Ovary (tissue), 9 donors: ENCODE results near the gene EXOC3L1. TPM values are rescaled to one million over a fixed set of nuclear protein-coding genes. Genes with fewer than 3 reads are reported as not detected.

Source experiments
- DNase-seq, 5 donors: peaks; one replicate each; pipeline ENCODE4 v3.0.0-alpha.2; 2019 to 2020
- H3K27ac ChIP-seq, 2 donors: fragments of 200-600 bp; one replicate each; pipeline versions ENCODE4 v1.5.1 to v1.8.0; 2019 to 2022
- H3K27me3 ChIP-seq: fragments of 200-600 bp; one replicate; pipeline ENCODE4 v1.8.0; 2022
- H3K36me3 ChIP-seq: fragments of 200-600 bp; sonication (generic); one replicate; pipeline ENCODE4 v1.5.1; 2019
- H3K4me1 ChIP-seq: one replicate; pipeline ENCODE4 v1.8.1; 2013; ENCODE audit warnings: mild to moderate bottlenecking, moderate library complexity; ENCODE audit not compliant: insufficient read depth
- H3K4me3 ChIP-seq: fragments of 200-600 bp; sonication (generic); one replicate; pipeline ENCODE4 v1.5.1; 2017
- H3K9me3 ChIP-seq, 2 donors: fragments of 200-600 bp in 1 of 2; sonication (generic) in 1 of 2; one replicate each; pipeline versions ENCODE4 v1.5.1 to v1.8.1; 2013 to 2019; ENCODE audit warnings: mild to moderate bottlenecking in 1 of 2, moderate library complexity in 1 of 2
- CTCF ChIP-seq, 3 donors: fragments of 450-650 bp in 2 of 3; fragments of 200-600 bp in 1 of 3; IDR thresholded peaks; one replicate each; pipeline versions ENCODE4 v1.5.1 to v1.8.0; 2016 to 2022; ENCODE audit warnings: antibody characterized with exemption in 3 of 3, mild to moderate bottlenecking in 1 of 3
- EP300 ChIP-seq: sonication (generic); formaldehyde crosslinking; IDR thresholded peaks from one replicate; pipeline ENCODE4 v1.6.1; 2017; ENCODE audit warnings: antibody characterized with exemption
- POLR2A ChIP-seq: fragments of 450-650 bp; IDR thresholded peaks from one replicate; pipeline ENCODE4 v1.6.1; 2017; ENCODE audit warnings: antibody characterized with exemption, mild to moderate bottlenecking, moderate library complexity
- WGBS, 3 donors: extraction: QIAGEN DNeasy Blood & Tissue Kit in 1 of 3; methylation state at CpG; one replicate each; pipeline versions ENCODE4 v1.1.5 to v1.1.7; 2013 to 2017; 5-methylcytosine and 5-hydroxymethylcytosine counted together
- intact Hi-C, 4 donors: fragments of 100-400 bp; cut with DNase I; formaldehyde crosslinking; loops; one replicate each; pipeline versions ENCODE4 v1.11.0 to v1.15.1; 2022 to 2023
- polyA plus RNA-seq, 2 donors: library from polyadenylated mRNA; stranded (reverse); fragments of 200-250 nt in 1 of 2; fragments of 350-450 nt in 1 of 2; fragmentation: Illumina TruSeq in 1 of 2; extraction: RNeasy Lipid Tissue Mini Kit (QIAGEN cat#74804) in 1 of 2; gene quantifications; one replicate each; pipeline ENCODE4 v1.2.3, GENCODE V29; 2013 to 2014
- total RNA-seq, 7 donors: library from RNA; depleted of rRNA in 2 of 7; stranded (reverse); fragments of >200 nt in 2 of 7; fragmentation: NEBNext Ultra II Directional in 3 of 7; extraction: Animal tissue kit (Norgen Biotek cat#: 25700) in 3 of 7; gene quantifications; one replicate each; pipeline versions ENCODE4 v1.1.0 to v1.2.4, GENCODE V29; 2016 to 2023
- donor health status: DM: no; HTN: no; CAD: no; lungs with moderate emphysema.
- donor health status: DM: no; HTN: no; CAD: no.
- donor health status: Bipolar disorder and iron deficiency.
- donor health status: DM: yes; HTN: yes; CAD: no.
- donor health status: DM: no; HTN: no; CAD: no.
- donor health status: DM: yes; HTN: yes; CAD: no.

EXOC3L1 gene
- total and polyA plus RNA-seq, 9 donors: 0.32 to 33.0 (median 12.2) TPM

DNA sequence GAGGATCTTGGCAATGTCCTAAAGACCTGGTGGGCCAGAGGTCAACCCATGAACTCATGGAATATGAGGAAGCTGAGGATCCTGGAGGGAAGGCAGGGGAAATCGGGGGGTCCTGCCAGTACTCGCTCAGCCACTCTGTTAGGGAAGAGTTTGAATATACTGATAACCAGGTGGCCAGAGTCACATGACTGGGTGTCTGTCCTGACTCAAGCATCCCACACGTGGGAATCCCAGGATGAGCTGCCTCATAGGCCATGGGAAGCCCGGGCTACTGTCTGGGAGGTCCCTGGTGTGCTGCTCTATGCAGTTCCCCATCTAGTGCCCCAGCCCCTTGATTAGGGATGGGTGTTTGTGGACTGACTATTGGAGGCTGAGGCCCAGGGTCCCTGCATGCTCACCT is 1.6 kb downstream of the EXOC3L1 start:
- WGBS, 3 donors: 53 to 70% (median 62%) methylated on average over 4 of the region's 4 CpGs
- Histone ChIP-seq H3K36me3 (no peaks in the 10 kb centered on the region), H3K4me3 (no peak overlapping the region), H3K4me1 (peaks cover 13% of the 10 kb centered on the region), H3K27ac (no peak overlapping the region), H3K9me3 (no peaks in the 10 kb centered on the region), H3K27me3 (no peaks in the 10 kb centered on the region)
- TF ChIP-seq POLR2A (no peak), CTCF (IDR thresholded peaks at IDR 0.05) (no peak), EP300 (no peak)
- no peak for DNase-seq
- intact Hi-C loops: loop anchor here in 1 of 4 donors (10.0 kb wide), 1 partner anchor 214 kb away; no protein-coding TSS in a partner anchor

GRCh38 chr16:67187175-67187890 is 2.6 kb downstream of the EXOC3L1 start:
- Histone ChIP-seq H3K4me3 (no peak overlapping the region), H3K27ac (no peak overlapping the region), H3K4me1 (peaks cover 5% of the 10 kb centered on the region), H3K9me3 (no peaks in the 10 kb centered on the region), H3K36me3 (no peaks in the 10 kb centered on the region), H3K27me3 (no peaks in the 10 kb centered on the region)
- 76 to 82% (median 76%) methylated on average over 18 to 26 of the region's 26 CpGs for WGBS, 3 donors
- TF ChIP-seq POLR2A: no peak
- TF ChIP-seq CTCF (IDR thresholded peaks at IDR 0.05): peak in 1 of 3 donors; percentile 6
- TF ChIP-seq EP300: no peak
- intact Hi-C loops: loop anchor here in 1 of 4 donors (10.0 kb wide), 1 partner anchor 213 kb away; no protein-coding TSS in a partner anchor
- peak in 3 of 5 donors; percentile 37 to 47 (median 46) for DNase-seq

DNA sequence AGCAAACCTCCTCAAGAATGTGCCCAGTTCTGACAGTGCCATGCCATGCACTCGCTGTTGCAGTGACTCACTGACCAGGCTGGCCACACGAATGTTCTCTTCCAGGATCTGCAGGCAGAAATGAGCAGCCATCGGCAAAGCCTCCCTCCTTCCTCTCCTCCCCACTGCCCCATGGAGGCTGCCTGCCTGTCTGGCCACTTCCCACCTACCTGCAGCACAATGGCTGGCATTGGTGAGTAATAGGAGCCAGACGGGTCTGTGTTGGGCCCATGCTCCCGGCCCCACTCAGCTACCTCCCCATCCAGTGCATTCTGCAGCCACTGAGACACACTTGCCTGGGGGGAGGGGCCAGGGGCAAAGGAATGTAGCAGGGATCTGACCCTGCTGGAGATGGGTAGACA is 3.4 kb downstream of the EXOC3L1 start:
- H3K27ac ChIP-seq: no peak overlapping the region
- H3K9me3 ChIP-seq: no peaks in the 10 kb centered on the region
- no peak overlapping the region for H3K4me3 ChIP-seq
- H3K4me1 ChIP-seq: peaks cover 3% of the 10 kb centered on the region
- DNase-seq: peak in 3 of 5 donors; percentile 34 to 42 (median 35)
- no peaks in the 10 kb centered on the region for H3K36me3 ChIP-seq
- TF ChIP-seq EP300 (no peak), CTCF (IDR thresholded peaks at IDR 0.05) (no peak), POLR2A (no peak)
- H3K27me3 ChIP-seq: no peaks in the 10 kb centered on the region
- intact Hi-C loops: loop anchor here in 1 of 4 donors (10.0 kb wide), 1 partner anchor 212 kb away; no protein-coding TSS in a partner anchor
- WGBS, 3 donors: 26 to 28% (median 27%) methylated on average over 5 of the region's 5 CpGs

DNA sequence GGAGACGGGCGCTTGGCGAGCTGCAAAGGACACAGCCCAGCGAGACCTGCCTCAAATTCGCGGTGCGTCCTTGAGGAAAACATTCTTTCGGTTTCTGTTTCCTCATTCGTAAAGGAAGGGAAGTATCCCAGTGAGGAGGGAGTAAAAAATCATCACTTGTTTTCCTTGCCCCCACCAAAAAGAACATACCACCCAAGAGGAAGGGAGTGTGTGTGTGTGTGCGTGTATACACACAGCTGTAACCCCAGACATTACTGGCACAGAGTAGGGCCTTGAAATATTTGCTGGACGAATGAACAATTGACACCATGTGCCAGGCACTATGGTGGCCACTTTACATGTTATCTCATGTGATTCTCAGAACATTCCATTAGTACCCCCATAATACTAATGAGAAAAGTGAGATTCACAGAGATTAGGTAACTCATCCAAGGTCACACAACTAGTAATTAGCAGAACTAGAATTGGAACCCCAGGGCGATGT is 4.2 kb downstream of the EXOC3L1 start:
- H3K36me3 ChIP-seq: no peaks in the 10 kb centered on the region
- intact Hi-C loops: loop anchor here in 1 of 4 donors (10.0 kb wide), 1 partner anchor 211 kb away; no protein-coding TSS in a partner anchor
- no peaks in the 10 kb centered on the region for H3K27me3 ChIP-seq
- WGBS, 3 donors: 6 to 7% (median 7%) methylated on average over 12 of the region's 12 CpGs
- H3K9me3 ChIP-seq: no peaks in the 10 kb centered on the region
- no peak overlapping the region for H3K4me3 ChIP-seq
- H3K27ac ChIP-seq: peak overlapping the region; percentile 52 to 99
- no peak for DNase-seq
- peaks cover 3% of the 10 kb centered on the region for H3K4me1 ChIP-seq
- TF ChIP-seq CTCF (IDR thresholded peaks at IDR 0.05): no peak
- TF ChIP-seq POLR2A: no peak
- no peak for TF ChIP-seq EP300
